Stimulated activated CD4-positive, alpha-beta T cell treated with anti-CD3 and anti-CD28 coated beads, Interleukin-1b, Interleukin-23, amount 100 ng/mL, for 48 hours (primary cell): ENCODE measurements around the gene ANGEL1.

ENCODE experiments used
- DNase-seq: peaks from one replicate; pipeline ENCODE4 v3.0.0-alpha.2; 2020

The ANGEL1 gene, protein sequence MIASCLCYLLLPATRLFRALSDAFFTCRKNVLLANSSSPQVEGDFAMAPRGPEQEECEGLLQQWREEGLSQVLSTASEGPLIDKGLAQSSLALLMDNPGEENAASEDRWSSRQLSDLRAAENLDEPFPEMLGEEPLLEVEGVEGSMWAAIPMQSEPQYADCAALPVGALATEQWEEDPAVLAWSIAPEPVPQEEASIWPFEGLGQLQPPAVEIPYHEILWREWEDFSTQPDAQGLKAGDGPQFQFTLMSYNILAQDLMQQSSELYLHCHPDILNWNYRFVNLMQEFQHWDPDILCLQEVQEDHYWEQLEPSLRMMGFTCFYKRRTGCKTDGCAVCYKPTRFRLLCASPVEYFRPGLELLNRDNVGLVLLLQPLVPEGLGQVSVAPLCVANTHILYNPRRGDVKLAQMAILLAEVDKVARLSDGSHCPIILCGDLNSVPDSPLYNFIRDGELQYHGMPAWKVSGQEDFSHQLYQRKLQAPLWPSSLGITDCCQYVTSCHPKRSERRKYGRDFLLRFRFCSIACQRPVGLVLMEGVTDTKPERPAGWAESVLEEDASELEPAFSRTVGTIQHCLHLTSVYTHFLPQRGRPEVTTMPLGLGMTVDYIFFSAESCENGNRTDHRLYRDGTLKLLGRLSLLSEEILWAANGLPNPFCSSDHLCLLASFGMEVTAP

DNA sequence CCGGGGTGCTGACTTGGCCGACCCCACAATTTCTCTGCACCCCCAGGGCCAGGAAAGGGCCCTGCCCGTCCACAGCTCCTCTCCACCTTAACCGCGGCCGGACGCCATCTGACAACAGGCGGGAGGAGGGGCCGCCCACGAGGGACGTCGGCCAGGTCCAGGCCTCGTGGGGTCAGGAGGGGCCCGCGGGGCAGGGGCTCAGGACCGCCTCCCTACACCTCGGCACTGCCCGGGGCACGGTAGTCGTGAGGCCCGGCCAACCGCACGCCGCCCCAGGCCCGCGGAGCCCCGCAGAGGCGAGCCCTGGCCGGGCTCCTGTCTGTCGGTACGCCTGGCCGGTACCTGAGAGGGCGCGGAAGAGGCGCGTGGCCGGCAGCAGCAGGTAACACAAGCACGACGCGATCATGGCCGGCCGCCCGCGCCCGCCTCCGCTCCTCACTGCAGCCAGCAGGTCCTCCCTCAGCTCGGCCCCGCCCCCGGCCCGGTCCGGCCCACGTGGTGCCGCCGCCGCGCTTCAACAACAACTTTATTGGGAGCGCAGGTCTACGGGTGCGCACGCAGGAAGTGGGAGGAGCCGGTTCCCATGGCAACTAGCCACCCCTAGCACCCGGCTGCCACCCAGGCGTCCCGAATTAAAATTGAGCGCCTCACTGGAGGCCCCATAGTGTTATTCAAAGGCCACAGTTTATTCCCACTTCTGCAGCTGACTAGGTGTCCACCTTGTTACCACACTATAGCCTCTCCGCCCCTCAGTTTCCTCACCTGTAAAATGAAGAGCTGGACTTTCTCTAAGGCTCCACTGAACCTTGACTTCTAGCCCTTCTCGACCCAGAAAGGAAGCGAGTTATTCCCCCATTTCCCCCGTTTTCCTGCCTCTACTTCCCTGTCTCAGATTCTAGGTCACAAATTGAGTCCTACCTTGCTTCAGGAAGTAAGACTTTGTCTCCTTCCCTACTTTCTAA lies at the start of gene ANGEL1:
Gene ANGEL1 (minus strand): TSS at position 461 of the 962 bp plus-strand sequence. CDS start 55 bp downstream, at position 406.
- DNase-seq, result peak; percentile 95

DNA sequence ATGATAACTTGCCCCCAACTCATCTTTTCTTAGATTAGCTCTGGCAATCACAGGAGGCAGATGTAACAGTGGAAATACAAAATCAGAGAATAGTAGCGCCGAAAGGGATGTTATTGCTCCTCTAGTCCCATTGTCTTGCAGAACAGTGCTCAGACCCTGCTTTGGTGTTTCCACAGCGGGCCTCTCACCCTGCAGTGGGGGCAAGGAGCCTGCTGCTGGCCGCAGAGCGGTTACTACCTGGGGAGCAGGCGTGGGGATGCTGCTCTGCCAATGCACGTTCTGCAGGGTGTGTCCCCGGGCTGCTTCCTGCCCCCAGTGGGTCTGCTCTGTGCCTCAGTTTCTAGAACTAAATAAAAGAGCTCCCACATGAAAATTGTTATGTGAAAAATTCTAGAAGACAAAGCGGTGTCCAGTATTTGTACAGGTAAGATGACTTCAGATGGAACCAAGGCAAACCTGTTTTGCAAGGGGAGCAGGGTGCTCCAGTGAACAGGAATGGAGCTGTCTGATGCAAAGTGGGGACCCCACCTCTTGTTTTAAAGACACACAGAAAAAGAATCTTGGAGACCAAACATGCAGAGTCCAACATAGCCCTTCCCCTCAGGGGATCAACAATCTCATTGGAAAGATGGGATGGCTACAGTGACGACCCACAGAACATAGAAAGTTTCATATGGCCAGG lies 49.0 kb upstream of the ANGEL1 start:
- no peak for DNase-seq

DNA sequence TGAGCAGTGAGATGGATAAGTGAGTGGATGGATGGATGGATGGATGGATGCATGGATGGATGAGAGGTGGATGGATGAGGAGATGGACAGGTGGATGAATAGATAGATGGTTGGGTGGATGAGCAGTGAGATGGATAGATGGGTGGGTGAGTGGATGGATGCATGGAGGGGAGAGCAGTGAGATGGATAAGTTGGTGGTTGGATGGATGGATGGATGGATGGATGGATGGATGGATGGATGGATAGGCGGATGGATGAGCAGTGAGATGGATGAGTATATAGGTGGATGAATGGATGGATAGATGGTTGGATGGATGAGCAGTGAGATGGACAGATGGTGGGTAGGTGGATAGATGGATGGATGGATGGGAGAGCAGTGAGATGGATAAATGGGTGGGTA lies 44.1 kb upstream of the ANGEL1 start:
- DNase-seq, result no peak

DNA sequence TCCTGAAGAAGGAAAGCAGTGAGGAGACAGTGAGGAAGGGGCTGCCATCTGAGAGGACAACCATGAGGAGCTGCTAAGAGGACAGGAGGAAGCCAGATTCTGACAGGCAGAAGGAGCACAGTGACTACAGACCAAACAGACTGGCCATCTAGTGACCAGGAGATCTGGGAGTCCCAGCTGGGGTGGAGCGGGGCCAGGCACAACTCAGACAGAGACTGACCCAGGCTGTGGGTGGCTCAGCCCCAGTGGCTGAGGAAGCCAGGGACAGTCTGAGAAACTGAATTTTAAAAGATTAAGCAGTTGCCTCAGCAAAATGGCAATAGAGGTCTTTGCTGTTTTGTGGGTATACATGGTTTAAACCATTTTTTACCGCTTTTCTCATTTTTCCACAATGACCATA lies 42.4 kb upstream of the ANGEL1 start:
- no peak for DNase-seq

DNA sequence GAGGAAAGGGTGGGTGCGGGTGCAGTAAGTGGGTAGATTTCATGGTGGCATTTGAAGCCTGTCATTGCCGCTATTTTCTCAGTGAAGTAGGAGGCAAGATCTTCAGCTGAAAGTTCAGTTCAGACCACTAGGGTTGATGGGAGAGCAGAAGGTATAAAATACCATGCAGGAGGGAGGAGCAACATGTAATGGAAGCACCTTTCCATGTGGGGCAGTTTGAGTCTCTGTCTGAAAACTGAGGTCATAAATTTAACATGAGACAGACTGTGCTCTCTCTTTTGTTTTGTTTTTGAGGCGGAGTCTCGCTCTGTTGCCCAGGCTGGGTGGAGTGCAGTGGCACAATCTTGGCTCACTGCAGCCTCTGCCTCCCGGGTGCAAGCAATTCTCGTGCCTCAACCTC lies 36.2 kb upstream of the ANGEL1 start:
- no peak for DNase-seq

DNA sequence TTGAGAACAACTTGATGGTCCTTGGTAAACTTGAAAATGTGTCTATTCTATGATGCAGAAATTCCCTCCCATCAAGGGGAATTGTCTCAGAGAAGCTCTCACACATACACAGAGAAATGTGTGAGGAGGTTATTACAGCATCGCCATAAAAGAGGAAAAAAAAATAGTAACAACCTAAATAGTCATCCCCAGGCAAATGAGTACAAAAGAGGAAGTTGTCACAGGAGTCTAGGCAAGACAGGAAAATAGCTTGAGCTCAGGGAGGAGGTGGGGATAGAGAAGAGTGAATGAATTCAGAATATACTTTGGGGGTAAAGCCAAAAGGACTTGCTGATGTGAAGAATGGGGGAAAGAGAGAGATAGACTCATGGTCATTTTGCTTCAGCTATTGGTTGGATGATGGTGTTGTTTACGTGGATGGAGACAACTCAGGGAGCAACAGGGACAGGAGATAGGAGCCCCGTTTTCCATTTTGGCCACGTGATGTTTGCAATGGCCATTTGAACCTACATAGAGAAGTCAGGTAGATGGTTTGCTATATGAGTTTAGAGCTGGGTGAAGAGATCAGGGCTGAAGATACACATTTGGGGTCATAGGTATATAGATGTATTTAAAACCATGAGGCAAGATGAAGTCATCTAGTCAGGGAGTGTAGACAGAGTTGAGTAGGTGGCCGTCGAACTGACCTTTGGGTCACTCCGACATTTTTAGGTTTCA lies 33.8 kb upstream of the ANGEL1 start:
- DNase-seq, result no peak

DNA sequence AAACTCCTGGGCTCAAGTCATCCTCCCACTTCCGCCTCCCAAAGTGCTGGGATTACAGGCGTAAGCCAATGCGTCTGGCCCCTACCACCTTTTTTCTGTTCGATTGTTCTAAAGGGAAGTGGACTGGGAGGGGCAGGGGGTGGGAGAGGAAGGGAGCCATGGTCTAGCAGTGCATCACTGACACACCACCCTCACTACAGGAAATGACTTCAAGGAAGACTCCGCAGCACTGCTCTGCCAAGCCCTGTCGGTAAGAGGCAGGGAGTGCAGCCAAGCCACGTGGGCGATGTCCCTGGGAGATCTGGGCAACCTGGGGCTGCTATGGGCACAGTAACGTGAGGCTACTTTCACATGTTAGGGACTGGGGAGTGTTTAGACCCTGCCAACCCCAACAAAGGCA lies 31.5 kb upstream of the ANGEL1 start:
- DNase-seq, result peak; percentile 78

DNA sequence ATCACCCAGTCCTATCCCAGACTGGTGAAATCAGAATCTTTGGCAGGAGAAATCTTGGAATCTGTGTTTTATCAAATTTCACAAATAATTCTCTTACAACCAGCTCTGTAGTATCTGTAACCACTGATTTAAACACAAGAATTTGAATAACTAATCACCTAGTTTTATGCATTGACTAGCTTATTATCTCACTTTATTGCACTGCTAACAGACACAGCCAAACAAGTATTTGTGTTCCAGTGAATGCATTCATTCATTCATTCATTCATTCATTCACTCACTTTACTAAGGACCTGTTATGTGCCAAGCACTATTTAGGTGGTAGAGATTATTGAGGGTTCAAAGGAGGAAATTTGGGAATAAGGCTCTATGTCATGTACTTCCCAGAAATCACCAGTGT lies 29.7 kb upstream of the ANGEL1 start:
- DNase-seq, result no peak

DNA sequence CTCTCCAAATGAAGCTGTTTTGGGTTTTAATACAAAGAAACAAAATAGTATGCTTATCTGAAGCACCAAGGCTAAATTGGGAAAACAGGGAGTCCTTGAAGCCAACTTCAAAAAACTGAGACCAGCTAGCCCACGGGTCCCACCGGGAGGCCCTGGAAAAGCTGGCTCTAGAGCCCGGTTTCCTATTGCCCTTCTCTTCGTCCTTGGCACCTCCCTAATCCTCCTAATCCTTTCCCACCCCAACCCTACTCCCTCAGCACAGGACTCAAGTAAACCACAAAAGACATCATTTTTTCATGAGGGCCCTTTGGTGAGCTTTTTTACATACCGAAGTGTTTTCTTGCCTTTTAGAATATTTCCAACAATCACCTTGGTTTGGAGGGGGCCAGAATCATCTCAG lies 24.8 kb upstream of the ANGEL1 start:
- DNase-seq, result no peak

DNA sequence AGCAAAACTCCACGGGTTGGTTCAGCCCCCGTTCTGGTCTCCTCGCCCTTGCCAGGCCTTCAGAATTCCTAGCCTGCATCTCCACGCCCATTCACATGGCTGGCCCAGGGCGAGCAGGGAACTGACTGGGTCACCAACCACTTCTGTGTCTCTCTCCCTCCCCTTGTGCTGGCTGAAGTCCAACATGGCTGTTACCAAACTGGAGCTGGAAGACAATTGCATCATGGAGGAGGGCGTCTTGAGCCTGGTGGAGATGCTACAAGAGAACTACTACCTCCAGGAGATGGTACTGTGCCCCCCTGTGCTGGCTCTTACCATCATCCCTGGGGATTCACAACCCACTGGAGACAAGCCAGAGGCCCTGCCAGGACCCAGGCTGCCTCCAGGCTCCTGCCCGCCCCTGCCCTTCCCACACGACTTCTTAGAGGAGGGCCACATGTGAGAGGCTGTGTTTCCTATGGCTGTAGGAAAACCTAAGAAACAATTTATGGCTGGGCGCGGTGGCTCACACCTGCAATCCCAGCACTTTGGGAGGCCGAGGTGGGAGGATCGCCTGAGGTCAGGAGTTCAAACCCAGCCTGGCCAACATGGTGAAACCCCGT lies 23.4 kb upstream of the ANGEL1 start:
- DNase-seq, result no peak

DNA sequence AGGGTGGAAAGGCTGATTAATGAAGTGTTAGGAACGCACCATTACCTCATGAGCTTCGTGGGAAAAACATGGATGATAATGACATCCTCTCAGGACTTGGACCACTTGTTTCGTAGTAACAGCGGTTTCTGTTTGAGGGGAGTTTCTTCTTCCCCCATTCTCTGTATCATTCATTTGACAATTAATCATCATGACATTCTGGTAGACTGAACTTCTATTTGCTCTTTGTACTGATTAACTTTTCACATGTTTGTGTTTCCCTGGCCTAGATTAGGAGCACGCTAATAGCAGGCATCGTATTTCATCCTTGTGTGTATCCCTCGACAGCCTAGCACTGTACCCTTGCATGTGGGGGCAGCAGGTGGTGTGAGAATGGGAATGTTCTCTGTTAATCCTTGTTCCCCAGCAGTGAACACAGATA lies 21.6 kb upstream of the ANGEL1 start:
- DNase-seq, result no peak

DNA sequence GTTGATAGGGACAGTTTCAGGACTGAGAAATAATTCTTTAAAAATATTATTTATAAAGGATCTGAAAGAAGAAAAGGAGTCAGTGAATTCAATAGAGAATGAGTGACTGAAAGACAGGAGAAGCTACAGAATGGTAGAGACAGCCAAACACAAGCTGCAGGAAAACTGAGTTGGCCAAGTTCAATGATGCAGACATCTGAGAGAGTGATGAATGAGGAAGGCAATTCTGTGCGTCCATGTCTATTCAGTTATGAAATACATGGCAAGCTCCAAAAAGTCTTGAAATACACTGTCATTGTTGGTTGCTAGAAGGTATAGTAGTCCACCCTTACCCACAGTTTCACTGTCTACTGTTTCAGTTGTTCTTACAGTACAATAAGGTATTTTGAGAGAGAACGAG lies 20.3 kb upstream of the ANGEL1 start:
- DNase-seq, result no peak

DNA sequence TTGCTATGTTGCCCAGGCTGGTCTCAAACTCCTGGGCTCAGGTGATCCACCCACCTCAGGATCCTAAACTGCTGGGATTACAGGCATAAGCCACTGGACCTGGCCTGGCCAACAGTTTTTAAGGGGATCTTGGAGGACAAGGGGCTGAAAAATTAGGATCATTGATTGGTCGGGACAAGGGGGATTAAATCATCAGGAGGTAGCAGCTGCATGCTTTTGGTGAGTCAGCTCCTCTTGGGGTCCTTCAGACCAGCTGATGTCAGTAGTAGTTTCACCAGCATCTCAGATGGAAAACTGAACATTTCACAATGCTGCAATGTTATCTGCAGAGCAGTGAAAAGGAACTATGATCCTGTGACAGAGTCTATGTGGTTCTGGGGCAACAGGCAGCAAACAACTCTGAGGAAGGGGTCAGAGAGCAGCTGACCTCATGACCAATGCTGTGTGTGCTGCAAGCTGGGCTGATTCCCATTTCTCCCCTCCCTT lies 19.9 kb upstream of the ANGEL1 start:
- no peak for DNase-seq

DNA sequence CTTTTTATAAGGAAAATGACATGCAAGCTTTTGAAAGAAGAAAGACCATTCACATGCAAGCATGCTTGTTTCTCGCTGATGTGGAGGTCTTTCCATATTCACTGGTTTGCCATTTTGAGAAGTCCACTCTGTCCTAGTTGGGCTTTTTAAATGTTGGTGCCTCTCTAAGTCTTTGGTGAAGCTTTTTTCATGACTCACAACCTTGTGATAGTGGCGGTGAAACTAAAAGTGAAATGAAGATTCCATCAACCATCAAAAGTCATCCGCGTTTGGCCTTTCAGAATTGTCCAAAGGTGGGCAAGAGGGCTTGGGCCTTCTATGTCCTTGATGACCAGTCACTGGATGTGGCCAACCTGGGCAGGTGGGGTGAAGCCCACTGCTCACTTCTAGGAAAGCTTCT lies 17.9 kb upstream of the ANGEL1 start:
- DNase-seq, result no peak

DNA sequence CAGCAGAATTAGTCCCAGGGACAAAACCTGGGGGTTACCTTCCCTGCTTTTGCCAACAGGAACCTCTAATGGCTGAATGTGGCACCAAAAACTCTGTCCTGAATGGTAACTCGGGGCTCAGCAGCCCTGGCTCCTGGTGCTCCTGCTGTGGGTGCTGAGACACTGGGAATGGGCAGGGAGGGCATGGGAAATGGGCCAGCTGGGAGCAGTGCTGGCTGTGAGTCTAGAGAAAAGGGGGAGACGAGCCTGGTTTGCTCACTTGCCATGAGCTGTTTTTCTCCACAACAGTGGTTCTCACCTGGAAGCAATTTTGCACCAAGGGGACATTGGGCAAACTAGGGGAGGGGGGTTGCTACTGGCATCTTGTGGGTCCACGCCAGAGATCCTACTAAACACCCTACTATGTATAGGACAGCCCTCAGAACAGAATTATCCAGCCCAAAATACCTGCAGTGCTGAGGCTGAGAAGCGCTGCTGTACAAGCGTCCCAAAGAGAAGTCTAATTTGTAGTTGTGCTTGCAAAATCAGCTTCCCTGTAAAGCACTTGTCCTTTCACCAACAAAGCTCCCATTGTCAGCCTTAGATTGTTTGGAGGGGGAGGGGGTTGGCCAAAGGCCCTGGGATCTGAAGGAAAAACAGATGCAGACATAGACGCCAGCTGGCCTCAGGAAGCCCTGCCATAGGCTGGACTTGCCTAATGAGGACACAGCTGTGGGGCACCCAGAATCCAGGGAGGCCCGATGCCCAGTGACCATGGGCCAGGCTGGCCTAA lies 17.2 kb upstream of the ANGEL1 start:
- DNase-seq, result no peak

DNA sequence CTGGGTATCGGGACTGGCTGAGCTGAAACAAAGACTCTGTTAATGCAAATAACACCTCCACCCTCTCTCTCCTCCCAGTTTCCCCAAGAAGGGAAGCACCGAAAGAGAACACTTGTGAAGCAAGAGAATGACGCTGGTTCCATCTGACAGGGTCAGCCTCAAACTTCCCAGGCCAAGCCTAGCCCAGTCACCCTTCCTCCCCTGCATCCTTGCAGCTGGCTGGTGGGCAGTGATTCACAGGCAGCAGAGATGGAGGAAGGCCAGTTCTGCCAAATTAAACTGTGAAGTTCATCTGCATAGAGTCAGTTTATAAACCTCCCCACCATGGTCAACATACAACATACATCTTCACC lies 16.3 kb upstream of the ANGEL1 start:
- no peak for DNase-seq

DNA sequence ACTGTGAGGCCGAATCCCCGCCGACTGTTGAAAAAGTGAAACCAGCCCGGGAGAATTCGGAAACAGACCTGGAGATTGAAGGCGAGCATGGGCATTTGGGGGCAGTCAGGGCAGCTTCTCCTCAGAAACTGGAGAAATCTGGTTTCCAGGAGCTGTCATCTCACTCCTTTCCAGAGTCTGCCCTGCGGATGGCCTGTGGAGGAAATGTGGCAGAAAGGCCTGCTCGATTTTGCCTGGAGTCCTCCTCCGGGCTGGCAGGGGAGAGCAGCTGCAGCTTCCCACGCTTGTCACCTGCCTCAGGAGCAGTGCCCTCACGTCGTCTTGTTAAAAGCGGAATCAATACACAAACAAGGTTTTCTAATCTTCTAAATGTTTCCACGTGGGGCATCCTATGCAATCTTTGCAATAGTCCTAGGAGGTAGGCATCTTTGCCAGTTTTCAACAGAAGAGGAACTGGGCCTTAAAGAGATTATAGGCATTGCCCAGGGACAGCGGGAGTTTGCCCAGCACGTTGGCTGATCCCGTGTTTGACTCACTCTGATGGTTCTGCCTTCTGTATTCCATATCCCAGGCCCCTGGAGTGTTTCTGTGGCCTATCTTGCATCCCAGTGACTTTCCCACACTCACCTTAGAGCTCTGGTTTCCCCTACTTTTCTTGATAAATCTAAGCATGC lies 15.8 kb upstream of the ANGEL1 start:
- no peak for DNase-seq

DNA sequence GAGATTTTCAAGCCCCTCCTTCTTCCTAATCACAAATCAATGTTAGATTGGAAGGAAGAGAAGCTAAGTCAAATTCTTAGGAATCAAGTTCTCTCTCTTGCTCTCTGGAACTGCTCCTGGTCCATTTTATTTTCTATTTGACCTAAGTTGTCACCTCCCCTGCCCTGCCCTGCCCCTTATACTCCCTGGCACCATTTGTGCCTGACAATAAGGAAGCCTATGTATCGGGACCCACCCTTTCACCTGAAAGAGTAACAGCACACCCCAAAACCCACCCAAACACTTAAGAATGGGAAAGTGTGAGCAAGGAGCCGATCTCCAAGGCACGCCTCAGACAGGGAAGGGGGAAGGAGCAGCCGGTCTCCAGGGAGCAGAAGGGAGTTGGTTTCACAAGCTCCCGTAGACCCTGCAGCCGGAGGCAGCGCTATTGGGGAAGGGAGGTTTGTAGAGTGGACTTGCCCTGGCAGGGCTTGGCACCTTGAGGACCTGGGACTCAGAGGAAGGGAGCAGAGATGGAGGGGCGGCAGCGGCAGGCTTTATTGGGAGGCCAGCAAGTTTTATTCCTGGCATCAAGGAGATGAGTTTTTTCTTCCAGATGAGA lies 15.1 kb upstream of the ANGEL1 start:
- DNase-seq, result no peak

DNA sequence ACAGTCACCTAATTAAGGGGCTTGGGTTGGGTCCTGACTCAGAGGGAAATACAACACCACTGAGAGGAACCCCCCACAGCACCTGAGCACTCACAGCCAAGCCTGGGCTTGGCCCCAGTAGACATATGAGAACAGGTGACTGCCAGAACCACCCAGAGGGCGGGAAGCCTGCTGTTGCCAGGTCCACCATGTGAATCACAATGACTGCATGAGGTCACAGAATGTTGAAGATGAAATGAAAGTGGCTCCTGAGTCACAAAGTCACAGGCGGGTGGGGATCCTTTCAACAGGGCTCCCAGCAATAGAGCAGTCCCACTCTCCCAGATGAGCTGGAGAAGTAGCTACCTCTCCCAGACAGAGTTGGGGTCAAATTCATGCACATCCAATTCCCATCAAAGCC lies 13.4 kb upstream of the ANGEL1 start, which contains the start of gene LRRC74A:
Gene LRRC74A (plus strand): TSS at position 287 of the 400 bp plus-strand sequence. CDS start 290 bp downstream, outside the sequence.
- peak; percentile 28 for DNase-seq

DNA sequence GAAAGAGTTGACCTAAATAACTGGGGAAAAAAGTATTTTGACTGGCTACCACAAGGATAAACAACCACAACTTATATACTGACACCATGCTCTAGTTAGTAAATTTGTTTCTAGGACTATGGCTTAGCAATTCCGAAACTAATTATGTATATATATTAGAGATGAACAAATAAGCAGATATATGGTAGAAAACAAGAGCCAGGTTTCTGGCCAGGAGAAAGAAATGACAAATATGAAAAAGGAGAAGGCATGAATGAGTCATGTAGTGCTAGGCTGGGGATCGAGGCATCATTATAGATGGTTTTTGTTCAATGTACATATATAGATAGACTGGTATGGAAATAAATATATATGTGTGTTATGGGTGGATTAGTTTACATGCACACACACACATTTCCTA lies 8.0 kb upstream of the ANGEL1 start:
- no peak for DNase-seq
